Measurements from ENCODE around the gene KCTD3. TPM values are rescaled to one million over a fixed set of nuclear protein-coding genes. Genes with fewer than 3 reads are reported as not detected.

Gene KCTD3
- total RNA-seq, 1 experiment from 2014 or later: 52.8 TPM

- no peak for TF ChIP-seq EZH2 (IDR thresholded peaks at IDR 0.05; ENCODE audit: low read length, unreplicated experiment)
Measured at GRCh38 chr1:215647738-215648137, 80.6 kb downstream of the KCTD3 start.

GRCh38 chr1:215648957-215649356 lies 81.9 kb downstream of the KCTD3 start:
- Histone ChIP-seq H3K4me2 (ENCODE audit: low read length) (no peak overlapping the region), H3K9ac (ENCODE audit: low read length) (no peak overlapping the region), H3K79me2 (ENCODE audit: low read length) (no peaks in the 10 kb centered on the region), H3K4me3 (ENCODE audit: low read length) (no peak overlapping the region), H3K36me3 (ENCODE audit: low read depth, low read length) (no peaks in the 10 kb centered on the region), H3K9me2 (replicated peaks; ENCODE audit: low read length) (no peaks in the 10 kb centered on the region), H3K27me3 (ENCODE audit: low read length) (peaks cover 56% of the 10 kb centered on the region), H3F3A (ENCODE audit: low read length, unreplicated experiment) (no peaks in the 10 kb centered on the region), H2AFZ (ENCODE audit: low read length) (no peak overlapping the region), H3K27ac (ENCODE audit: low read length) (no peak overlapping the region), H3K9me3 (ENCODE audit: low read length) (no peaks in the 10 kb centered on the region), H4K20me1 (ENCODE audit: low read length) (no peaks in the 10 kb centered on the region), H3K4me1 (ENCODE audit: insufficient read depth, low read length) (no peaks in the 10 kb centered on the region)
- DNase-seq: no peak
- BruUV-seq (replicated peaks): no TSS peak
- ChIA-PET CTCF (no interaction called here), POLR2A (ENCODE audit: unreplicated experiment) (no interaction called here)
- TF ChIP-seq CTCF (conservative IDR thresholded peaks at IDR 0.05; ENCODE audit: low read depth, low read length): no peak
- TF ChIP-seq EZH2phosphoT487 (IDR thresholded peaks at IDR 0.05; ENCODE audit: borderline replicate concordance, low read length): no peak
- no peak for TF ChIP-seq EZH2 (IDR thresholded peaks at IDR 0.05; ENCODE audit: low read length, unreplicated experiment)
- intact Hi-C loops (cut with micrococcal nuclease): no loop called here
- no peak for ATAC-seq

More at GRCh38 chr1:215647738-215648137, 80.6 kb downstream of the KCTD3 start:
- Histone ChIP-seq H3K27ac (ENCODE audit: low read length) (no peak overlapping the region), H3K27me3 (ENCODE audit: low read length) (peaks cover 48% of the 10 kb centered on the region), H3K9ac (ENCODE audit: low read length) (no peak overlapping the region), H3F3A (ENCODE audit: low read length, unreplicated experiment) (no peaks in the 10 kb centered on the region), H3K79me2 (ENCODE audit: low read length) (no peaks in the 10 kb centered on the region), H3K4me1 (ENCODE audit: insufficient read depth, low read length) (no peaks in the 10 kb centered on the region), H3K36me3 (ENCODE audit: low read depth, low read length) (no peaks in the 10 kb centered on the region), H4K20me1 (ENCODE audit: low read length) (no peaks in the 10 kb centered on the region), H3K9me3 (ENCODE audit: low read length) (no peaks in the 10 kb centered on the region), H3K4me2 (ENCODE audit: low read length) (no peak overlapping the region), H2AFZ (ENCODE audit: low read length) (no peak overlapping the region), H3K4me3 (ENCODE audit: low read length) (no peak overlapping the region), H3K9me2 (replicated peaks; ENCODE audit: low read length) (no peaks in the 10 kb centered on the region)
- ChIA-PET POLR2A (ENCODE audit: unreplicated experiment) (no interaction called here), CTCF (no interaction called here)
- ATAC-seq (no peak), DNase-seq (no peak)
- intact Hi-C loops (cut with micrococcal nuclease): no loop called here
- no TSS peak for BruUV-seq (replicated peaks)

- POLR2A ChIA-PET (ENCODE audit: unreplicated experiment): no interaction called here
- no peak for ATAC-seq
- Histone ChIP-seq H4K20me1 (ENCODE audit: low read length) (no peaks in the 10 kb centered on the region), H3K79me2 (ENCODE audit: low read length) (no peaks in the 10 kb centered on the region), H3K4me3 (ENCODE audit: low read length) (no peak overlapping the region), H3K9ac (ENCODE audit: low read length) (no peak overlapping the region), H3K9me3 (ENCODE audit: low read length) (no peaks in the 10 kb centered on the region), H3K27ac (ENCODE audit: low read length) (no peak overlapping the region), H2AFZ (ENCODE audit: low read length) (no peak overlapping the region), H3K4me1 (ENCODE audit: insufficient read depth, low read length) (no peaks in the 10 kb centered on the region), H3K36me3 (ENCODE audit: low read depth, low read length) (no peaks in the 10 kb centered on the region), H3K27me3 (ENCODE audit: low read length) (peaks cover 58% of the 10 kb centered on the region), H3F3A (ENCODE audit: low read length, unreplicated experiment) (no peaks in the 10 kb centered on the region), H3K9me2 (replicated peaks; ENCODE audit: low read length) (no peaks in the 10 kb centered on the region), H3K4me2 (ENCODE audit: low read length) (no peak overlapping the region)
- intact Hi-C loops (cut with micrococcal nuclease): no loop called here
- BruUV-seq (replicated peaks): no TSS peak
- TF ChIP-seq EZH2 (IDR thresholded peaks at IDR 0.05; ENCODE audit: low read length, unreplicated experiment) (no peak), CTCF (conservative IDR thresholded peaks at IDR 0.05; ENCODE audit: low read depth, low read length) (no peak), EZH2phosphoT487 (IDR thresholded peaks at IDR 0.05; ENCODE audit: borderline replicate concordance, low read length) (no peak)
- DNase-seq: no peak
- CTCF ChIA-PET: no interaction called here
Measured at GRCh38 chr1:215650446-215651149, 83.5 kb downstream of the KCTD3 start.

Data from PC-3 (cell line).